SK-N-SH (cell line): Measurements from ENCODE around the gene SLC34A3. TPM values are rescaled to one million over a fixed set of nuclear protein-coding genes. Genes with fewer than 3 reads are reported as not detected.

Experiments used
- CTCF ChIA-PET: fragments of 300-600, 350-600 bp; formaldehyde crosslinking; extraction: SDS; loops from one replicate; lab custom pipeline; 2021; lab: Yijun Ruan, JAX
- POLR2A ChIA-PET: fragments of 350-600 bp; sonication (Branson Sonifier 250); formaldehyde crosslinking; extraction: SDS; loops from one replicate; lab custom pipeline; 2020; ENCODE audit warnings: antibody characterized with exemption, inconsistent platforms; lab: Yijun Ruan, JAX
- DNase-seq: peaks from one replicate; pipeline ENCODE4 v3.0.0; 2012
- H2AFZ ChIP-seq: fragments of 200-600 bp; sonication (generic); 2 replicates; pipeline ENCODE4 v1.8.1; 2016; ENCODE audit warnings: antibody characterized with exemption, mild to moderate bottlenecking, low read depth
- H3F3A ChIP-seq: fragments of 200-600 bp; sonication (generic); replicated peaks from 2 replicates; pipeline ENCODE3; 2016; ENCODE audit warnings: antibody characterized with exemption, mild to moderate bottlenecking; ENCODE audit not compliant: insufficient read depth
- H3K27ac ChIP-seq, 2 experiments: fragments of 200-500 bp in 1 of 2; fragments of 200-600 bp in 1 of 2; sonication (Bioruptor generic) in 1 of 2; sonication (generic), shearing (Covaris generic) in 1 of 2; 2 replicates each; pipeline versions ENCODE4 v1.5.1 to v1.6.1; 2014 to 2016; ENCODE audit warnings: low read depth in 2 of 2, inconsistent platforms in 1 of 2, low read length in 1 of 2, mild to moderate bottlenecking in 1 of 2, mixed read lengths in 1 of 2
- H3K27me3 ChIP-seq: fragments of 200-600 bp; sonication (generic), shearing (Covaris generic); 2 replicates; pipeline ENCODE4 v1.6.1; 2016; ENCODE audit warnings: mixed run types; ENCODE audit not compliant: insufficient read depth
- H3K36me3 ChIP-seq, 2 experiments: fragments of 200-500 bp in 1 of 2; fragments of 200-600 bp in 1 of 2; sonication (Bioruptor generic) in 1 of 2; sonication (generic) in 1 of 2; replicated peaks in 1 of 2; 2 replicates each; pipeline versions ENCODE3 to v1.5.1; 2014 to 2016; ENCODE audit warnings: low read length in 1 of 2, mild to moderate bottlenecking in 1 of 2; ENCODE audit not compliant: insufficient read depth in 2 of 2, control insufficient read depth in 1 of 2
- H3K4me1 ChIP-seq, 2 experiments: fragments of 200-500 bp in 1 of 2; fragments of 200-600 bp in 1 of 2; sonication (Bioruptor generic) in 1 of 2; sonication (generic), shearing (Covaris generic) in 1 of 2; 2 replicates each; pipeline versions ENCODE4 v1.5.1 to v1.6.1; 2014 to 2016; ENCODE audit warnings: low read depth in 1 of 2, low read length in 1 of 2, mixed run types in 1 of 2; ENCODE audit not compliant: insufficient read depth in 2 of 2, control insufficient read depth in 1 of 2
- H3K4me2 ChIP-seq: fragments of 200-600 bp; sonication (generic), shearing (Covaris generic); 2 replicates; pipeline ENCODE4 v1.6.1; 2017; ENCODE audit warnings: mixed run types
- H3K4me3 ChIP-seq, 2 experiments: fragments of 200-500 bp in 1 of 2; fragments of 200-600 bp in 1 of 2; sonication (Bioruptor generic) in 1 of 2; sonication (generic), shearing (Covaris generic) in 1 of 2; 2 replicates each; pipeline versions ENCODE4 v1.5.1 to v1.8.1; 2014 to 2016; ENCODE audit warnings: low read depth in 2 of 2, inconsistent platforms in 1 of 2, low read length in 1 of 2, mild to moderate bottlenecking in 1 of 2, mixed read lengths in 1 of 2, moderate library complexity in 1 of 2
- H3K79me2 ChIP-seq: fragments of 200-600 bp; sonication (generic); 2 replicates; pipeline ENCODE4 v1.8.1; 2017; ENCODE audit warnings: mild to moderate bottlenecking; ENCODE audit not compliant: insufficient read depth
- H3K9ac ChIP-seq: fragments of 200-600 bp; sonication (generic); 2 replicates; pipeline ENCODE4 v1.6.1; 2017; ENCODE audit warnings: mixed run types
- H3K9me2 ChIP-seq: fragments of 200-600 bp; sonication (generic); 2 replicates; pipeline ENCODE4 v1.6.1; 2017; ENCODE audit warnings: mixed run types
- H3K9me3 ChIP-seq: fragments of 200-600 bp; sonication (generic); 2 replicates; pipeline ENCODE4 v1.6.1; 2017; ENCODE audit warnings: mixed run types, mild to moderate bottlenecking, moderate library complexity
- H4K20me1 ChIP-seq: fragments of 200-600 bp; sonication (generic); 2 replicates; pipeline ENCODE4 v1.6.1; 2017; ENCODE audit warnings: mild to moderate bottlenecking, mixed run types; ENCODE audit not compliant: insufficient read depth
- CHD2 ChIP-seq: fragments of 150-350 bp; IDR thresholded peaks from 2 replicates; pipeline ENCODE4 v1.6.1; 2018; ENCODE audit warnings: low read length; ENCODE audit not compliant: partially characterized antibody
- ELF1 ChIP-seq: IDR thresholded peaks from 2 replicates; pipeline ENCODE4 v1.4.0; 2012
- EP300 ChIP-seq, 2 experiments: IDR thresholded peaks; 2 replicates each; pipeline versions ENCODE4 v1.4.0 to v1.6.1; 2012; ENCODE audit warnings: borderline replicate concordance in 1 of 2, low read depth in 1 of 2, low read length in 1 of 2
- EZH2phosphoT487 ChIP-seq: fragments of 200-600 bp; sonication (generic); IDR thresholded peaks from 2 replicates; pipeline ENCODE4 v1.6.1; 2017; ENCODE audit warnings: low read depth, mixed run types, mild to moderate bottlenecking, antibody characterized with exemption, moderate library complexity, borderline replicate concordance
- FOXM1 ChIP-seq: IDR thresholded peaks from 2 replicates; pipeline ENCODE4 v1.4.0; 2012; ENCODE audit warnings: low read depth, mild to moderate bottlenecking
- GABPA ChIP-seq: IDR thresholded peaks from 2 replicates; pipeline ENCODE4 v1.4.0; 2012; ENCODE audit warnings: low read depth, mild to moderate bottlenecking
- GATA2 ChIP-seq: sonication (generic); formaldehyde crosslinking; IDR thresholded peaks from 2 replicates; pipeline ENCODE4 v1.5.0; 2020; ENCODE audit warnings: mild to moderate bottlenecking, missing genetic modification reagents
- JUND ChIP-seq: IDR thresholded peaks from 2 replicates; pipeline ENCODE4 v1.4.0; 2012
- MEF2A ChIP-seq: IDR thresholded peaks from 2 replicates; pipeline ENCODE4 v1.4.0; 2012; ENCODE audit warnings: low read depth, borderline replicate concordance
- NFIC ChIP-seq: IDR thresholded peaks from 2 replicates; pipeline ENCODE4 v1.4.0; 2012; ENCODE audit warnings: borderline replicate concordance
- NRF1 ChIP-seq: IDR thresholded peaks from 2 replicates; pipeline ENCODE4 v1.6.1; 2012; ENCODE audit warnings: low read depth, mild to moderate bottlenecking, low read length
- PBX3 ChIP-seq: IDR thresholded peaks from 2 replicates; pipeline ENCODE4; 2012
- POLR2AphosphoS5 ChIP-seq: IDR thresholded peaks from 2 replicates; pipeline ENCODE4 v1.6.1; 2012; ENCODE audit warnings: low read depth, low read length
- RFX5 ChIP-seq: IDR thresholded peaks from 2 replicates; pipeline ENCODE4 v1.6.1; 2012; ENCODE audit warnings: mild to moderate bottlenecking, improper control_type of control experiment, low read length
- RXRA ChIP-seq: IDR thresholded peaks from 2 replicates; pipeline ENCODE4 v1.4.0; 2012; ENCODE audit warnings: low read depth, mild to moderate bottlenecking, borderline replicate concordance
- SIN3A ChIP-seq: IDR thresholded peaks from 2 replicates; pipeline ENCODE4 v1.6.1; 2012; ENCODE audit warnings: low read depth, mild to moderate bottlenecking, low read length, moderate library complexity, borderline replicate concordance
- TAF1 ChIP-seq: IDR thresholded peaks from 2 replicates; pipeline ENCODE4 v1.6.1; 2012; ENCODE audit warnings: low read depth, mild to moderate bottlenecking, low read length, moderate library complexity, borderline replicate concordance
- USF1 ChIP-seq: IDR thresholded peaks from 2 replicates; pipeline ENCODE4 v1.4.0; 2012; ENCODE audit warnings: low read depth, borderline replicate concordance
- USF2 ChIP-seq: fragments of 150-350 bp; IDR thresholded peaks from 2 replicates; pipeline ENCODE4 v1.6.1; 2017; ENCODE audit warnings: antibody characterized with exemption, low read length, low read depth, borderline replicate concordance
- YY1 ChIP-seq: IDR thresholded peaks from 2 replicates; pipeline ENCODE4 v1.4.0; 2012; ENCODE audit warnings: low read depth, mild to moderate bottlenecking
- WGBS: methylation state at CpG from one replicate; pipeline ENCODE4 v1.1.6; 2017; ENCODE audit warnings: low lambda C conversion rate; 5-methylcytosine and 5-hydroxymethylcytosine counted together
- polyA plus RNA-seq, 3 experiments: library from polyadenylated mRNA; depleted of rRNA; stranded (reverse); fragments of >200 nt; gene quantifications; 2 replicates each; pipeline ENCODE4 v1.2.3, GENCODE V29; 2012
- TF ChIP-seq, protein P1 (sequence below): IDR thresholded peaks from 2 replicates; pipeline ENCODE4 v1.4.0; 2012; ENCODE audit warnings: low read depth

SLC34A3 gene
- polyA plus RNA-seq, 1 of the 3 experiments (the other 2 are of a cell fraction) = not detected

GRCh38 chr9:137222190-137223077 lies 8.3 kb upstream of the SLC34A3 start, which contains the start of gene RNF208:
Gene RNF208 (minus strand): TSS chr9:137222240. CDS start chr9:137221212, 1,028 bp downstream.
- WGBS = 23% methylated on average over 6 of the region's 88 CpGs
- H3K9me2 ChIP-seq = no peaks in the 10 kb centered on the region
- H3K36me3 ChIP-seq = no peaks in the 10 kb centered on the region
- ChIA-PET CTCF (interaction anchor here (0.6 to 7.7 kb wide), 9 partner anchors 14 to 176 kb away, joined by 3 to 95 read pairs (median 3); partner anchors contain the start of genes NELFB, NPDC1 and TPRN), POLR2A (interaction anchor here (0.8 to 3.4 kb wide), 8 partner anchors 18 to 136 kb away, joined by 3 to 18 read pairs (median 4); partner anchors contain the start of genes ANAPC2, MAN1B1, NDOR1 and SSNA1)
- no peaks in the 10 kb centered on the region for H3K27me3 ChIP-seq
- 0 out of 2 replicates have a peak within 1 kb of the TSS, but pooled peaks have one; percentile 46 for H2AFZ ChIP-seq
- H3K9me3 ChIP-seq = no peaks in the 10 kb centered on the region
- TF ChIP-seq FOXM1 (no peak), EP300 (IDR thresholded peaks at IDR 0.05; ENCODE audit: borderline replicate concordance in 1 of 2, low read depth in 1 of 2, low read length in 1 of 2) (no peak), ELF1 (no peak), USF1 (no peak), SIN3A (no peak), GABPA (no peak), RFX5 (no peak), NFIC (no peak), RXRA (no peak), GATA2 (no peak), YY1 (no peak)
- H3F3A ChIP-seq = peaks cover 16% of the 10 kb centered on the region
- H3K79me2 ChIP-seq = no peaks in the 10 kb centered on the region
- H4K20me1 ChIP-seq = no peaks in the 10 kb centered on the region
- peak within 1 kb of the TSS; percentile 49 for H3K9ac ChIP-seq
- peak within 1 kb of the TSS; percentile 99 for H3K4me2 ChIP-seq
- peak; percentile 80 for DNase-seq
- H3K4me1 ChIP-seq = peaks cover 5 to 33% of the 10 kb centered on the region in 2 experiments; a peak in 1 of 4 replicates
- peak within 1 kb of the TSS; percentile 56; a peak in 3 of 4 replicates for H3K4me3 ChIP-seq
- H3K27ac ChIP-seq = peak within 1 kb of the TSS; percentile 15 to 76; a peak in 2 of 4 replicates

DNA sequence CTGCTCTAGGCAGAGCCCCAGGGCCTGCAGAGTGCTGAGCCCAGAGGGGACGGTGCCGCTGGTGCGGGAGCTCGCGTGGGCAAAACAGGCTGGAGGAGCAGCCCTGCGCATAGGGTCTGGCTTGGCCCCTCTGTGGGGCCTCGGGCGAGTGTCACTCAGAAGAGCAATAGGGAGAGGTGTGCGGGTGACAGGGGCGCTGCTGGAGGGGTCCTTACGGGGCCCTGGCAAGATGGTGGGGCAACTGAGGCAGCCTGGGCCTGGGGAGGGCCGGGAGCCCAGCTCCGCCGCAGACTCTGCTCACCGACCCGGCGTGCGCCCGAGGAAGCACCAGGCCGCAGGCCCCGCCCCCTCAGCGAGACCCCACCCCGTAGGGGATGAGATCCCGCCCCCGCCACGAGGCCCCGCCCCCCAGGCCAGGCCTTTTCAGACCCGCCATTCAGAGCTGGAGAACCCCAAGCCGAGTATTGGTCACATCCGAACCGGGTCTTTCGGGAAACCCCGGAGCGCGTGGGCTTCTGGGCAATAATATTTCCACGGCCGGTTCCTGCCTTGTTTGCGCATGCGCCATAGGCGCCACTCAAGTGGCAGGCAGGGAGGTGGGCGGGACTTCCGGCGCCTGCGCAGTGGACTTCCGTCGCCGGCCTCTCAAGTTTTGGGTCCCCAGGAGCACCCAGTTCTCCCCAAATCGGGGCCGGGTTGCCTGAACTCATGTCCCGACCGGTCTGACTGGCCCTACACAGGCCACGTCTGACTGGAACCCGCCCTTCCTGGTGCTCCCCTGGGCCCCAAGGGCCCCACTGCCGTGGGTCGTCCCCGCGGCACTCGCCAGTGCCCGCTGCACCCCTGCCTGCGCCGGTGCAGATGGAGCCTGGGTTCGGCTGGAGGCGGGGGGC lies 7.4 kb upstream of the SLC34A3 start:
- H3K36me3 ChIP-seq = no peaks in the 10 kb centered on the region
- H2AFZ ChIP-seq = peak overlapping the region; percentile 91
- H3K4me1 ChIP-seq = peaks cover 5 to 41% of the 10 kb centered on the region in 2 experiments; a peak in 1 of 4 replicates
- H3K9me3 ChIP-seq = no peaks in the 10 kb centered on the region
- H3K27ac ChIP-seq = peak overlapping the region; percentile 75 to 86
- H3K9ac ChIP-seq = peak overlapping the region; percentile 82
- ChIA-PET CTCF (interaction anchor here (0.6 to 7.7 kb wide), 10 partner anchors 14 to 177 kb away, joined by 3 to 95 read pairs (median 5); partner anchors contain the start of genes ANAPC2, NELFB, NPDC1 and SSNA1), POLR2A (interaction anchor here (0.8 to 3.4 kb wide), 9 partner anchors 17 to 136 kb away, joined by 3 to 18 read pairs (median 4); partner anchors contain the start of genes ANAPC2, MAN1B1, NDOR1 and SSNA1)
- H3K27me3 ChIP-seq = no peaks in the 10 kb centered on the region
- H4K20me1 ChIP-seq = no peaks in the 10 kb centered on the region
- no peaks in the 10 kb centered on the region for H3K9me2 ChIP-seq
- 2% methylated on average over 20 of the region's 63 CpGs for WGBS
- peak overlapping the region; percentile 69 to 92 for H3K4me3 ChIP-seq
- no peaks in the 10 kb centered on the region for H3K79me2 ChIP-seq
- H3F3A ChIP-seq = peaks cover 16% of the 10 kb centered on the region
- peak; percentile 99 for DNase-seq
- H3K4me2 ChIP-seq = peak overlapping the region; percentile 99
- no peak for TF ChIP-seq MEF2A
- 0 out of 2 replicates have a peak, but pooled peaks have one; percentile 34 for TF ChIP-seq SIN3A
- TF ChIP-seq NRF1 = peak; percentile 81
- TF ChIP-seq, protein P1, sequence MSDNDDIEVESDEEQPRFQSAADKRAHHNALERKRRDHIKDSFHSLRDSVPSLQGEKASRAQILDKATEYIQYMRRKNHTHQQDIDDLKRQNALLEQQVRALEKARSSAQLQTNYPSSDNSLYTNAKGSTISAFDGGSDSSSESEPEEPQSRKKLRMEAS = peak; percentile 54; the same call in 1 of the 2 replicates
- peak; percentile 62 for TF ChIP-seq PBX3
- TF ChIP-seq POLR2AphosphoS5 = peak; percentile 65
- TF ChIP-seq YY1 = peak; percentile 47; the same call in 1 of the 2 replicates
- TF ChIP-seq EZH2phosphoT487 = no peak
- peak; percentile 62; the same call in 1 of the 2 replicates for TF ChIP-seq TAF1
- TF ChIP-seq USF2 = no peak
- TF ChIP-seq ELF1 = peak; percentile 73
- TF ChIP-seq JUND = peak; percentile 35; the same call in 1 of the 2 replicates
- peak; percentile 79 for TF ChIP-seq CHD2
